ENCODE results near the gene DHX35. TPM values are rescaled to one million over a fixed set of nuclear protein-coding genes. Genes with fewer than 3 reads are reported as not detected.

DHX35 gene
- total and polyA plus RNA-seq, 4 donors, result 13.6 to 14.8 (median 14.2) TPM

DNA sequence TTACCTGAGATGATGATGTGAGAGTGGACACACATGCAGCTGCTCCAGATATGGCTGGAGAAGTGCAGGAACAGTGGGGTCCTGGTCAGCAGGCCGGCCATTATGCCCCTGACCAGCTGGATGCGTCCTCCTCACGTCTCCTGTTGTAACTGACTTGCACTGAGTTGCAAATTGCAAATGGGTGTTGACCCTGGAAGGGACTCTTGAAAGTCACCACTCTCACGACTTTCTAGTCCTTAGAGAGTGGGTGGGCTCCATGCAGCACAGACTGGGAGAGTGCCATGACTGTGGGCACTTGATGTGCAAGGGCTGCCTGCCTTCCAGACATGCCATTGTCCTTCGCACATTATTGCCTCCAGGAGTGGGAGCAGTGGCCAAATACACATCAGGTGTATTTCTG lies 25.1 kb upstream of the DHX35 start:
- H3K36me3 ChIP-seq (ENCODE audit: control insufficient read depth, insufficient read depth, low read length), result no peaks in the 10 kb centered on the region
- no peaks in the 10 kb centered on the region for H3K9me3 ChIP-seq (ENCODE audit: control insufficient read depth, insufficient read depth, low read length)
- 95% methylated on average over 5 of the region's 5 CpGs for WGBS (ENCODE audit: insufficient coverage)
- H3K27ac ChIP-seq (ENCODE audit: low read depth, low read length), result no peak overlapping the region
- H3K4me1 ChIP-seq (ENCODE audit: control insufficient read depth, insufficient read depth, low read length), result no peaks in the 10 kb centered on the region
- DNase-seq (ENCODE audit: low read depth in 4 of 6, low spot score in 6 of 6), result no peak
- H3K27me3 ChIP-seq (ENCODE audit: control insufficient read depth, insufficient read depth, low read length), result no peaks in the 10 kb centered on the region
- H3K4me3 ChIP-seq (ENCODE audit: low read depth, low read length), result no peak overlapping the region

DNA sequence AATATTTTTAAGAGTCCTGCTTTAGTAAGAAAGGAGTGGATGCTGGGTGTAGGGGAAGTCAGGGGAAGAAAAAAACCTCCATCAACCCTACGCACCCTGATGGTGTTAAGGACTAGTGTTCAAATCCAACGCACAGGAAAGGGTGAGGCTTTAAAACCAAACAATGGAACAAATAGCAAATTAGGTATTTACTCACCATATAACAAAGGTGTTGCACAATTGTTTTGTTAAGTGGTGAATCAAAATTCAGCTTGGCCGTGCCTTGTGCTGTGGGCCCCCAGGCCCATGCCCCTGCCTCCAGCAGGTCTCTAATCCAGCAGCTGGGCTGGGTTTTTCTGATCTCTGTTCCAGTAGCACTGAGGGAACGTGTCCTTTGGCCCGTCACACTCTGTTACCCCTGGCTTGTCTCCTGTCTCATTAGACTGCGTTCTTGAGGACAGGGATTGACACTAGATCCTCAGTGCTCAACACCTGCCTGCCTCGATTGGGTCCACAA lies 24.1 kb upstream of the DHX35 start:
- Histone ChIP-seq H3K4me3 (ENCODE audit: low read depth, low read length) (no peak overlapping the region), H3K4me1 (ENCODE audit: control insufficient read depth, insufficient read depth, low read length) (no peaks in the 10 kb centered on the region), H3K27ac (ENCODE audit: low read depth, low read length) (no peak overlapping the region), H3K9me3 (ENCODE audit: control insufficient read depth, insufficient read depth, low read length) (no peaks in the 10 kb centered on the region), H3K27me3 (ENCODE audit: control insufficient read depth, insufficient read depth, low read length) (no peaks in the 10 kb centered on the region), H3K36me3 (ENCODE audit: control insufficient read depth, insufficient read depth, low read length) (no peaks in the 10 kb centered on the region)
- 95% methylated on average over 4 of the region's 7 CpGs for WGBS (ENCODE audit: insufficient coverage)
- no peak for DNase-seq (ENCODE audit: low read depth in 4 of 6, low spot score in 6 of 6)

DNA sequence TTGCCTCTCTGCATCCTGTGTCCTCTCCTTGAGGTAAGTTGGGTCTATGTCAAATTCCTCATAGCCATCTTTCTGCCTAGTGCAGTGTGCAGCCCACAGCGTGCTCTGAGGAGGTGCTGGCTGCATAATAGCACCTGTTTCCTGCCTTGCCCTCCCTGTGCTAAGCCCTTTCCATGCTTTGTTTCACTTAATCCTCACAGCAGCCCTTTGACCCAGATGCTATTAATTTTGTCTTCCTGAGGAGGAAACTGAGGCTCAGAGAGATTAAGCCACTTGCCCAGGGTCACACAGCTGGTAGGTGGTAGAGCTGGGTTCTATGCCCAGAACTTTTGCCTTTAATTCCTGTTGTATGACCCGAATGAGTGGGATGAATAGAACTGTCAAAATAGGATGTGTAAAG lies 22.5 kb upstream of the DHX35 start:
- H3K27ac ChIP-seq (ENCODE audit: low read depth, low read length), result no peak overlapping the region
- 84% methylated on average over 2 of the region's 2 CpGs for WGBS (ENCODE audit: insufficient coverage)
- DNase-seq (ENCODE audit: low read depth in 4 of 6, low spot score in 6 of 6), result no peak
- H3K4me3 ChIP-seq (ENCODE audit: low read depth, low read length), result no peak overlapping the region
- no peaks in the 10 kb centered on the region for H3K27me3 ChIP-seq (ENCODE audit: control insufficient read depth, insufficient read depth, low read length)
- H3K36me3 ChIP-seq (ENCODE audit: control insufficient read depth, insufficient read depth, low read length), result no peaks in the 10 kb centered on the region
- no peaks in the 10 kb centered on the region for H3K9me3 ChIP-seq (ENCODE audit: control insufficient read depth, insufficient read depth, low read length)
- H3K4me1 ChIP-seq (ENCODE audit: control insufficient read depth, insufficient read depth, low read length), result no peaks in the 10 kb centered on the region

DNA sequence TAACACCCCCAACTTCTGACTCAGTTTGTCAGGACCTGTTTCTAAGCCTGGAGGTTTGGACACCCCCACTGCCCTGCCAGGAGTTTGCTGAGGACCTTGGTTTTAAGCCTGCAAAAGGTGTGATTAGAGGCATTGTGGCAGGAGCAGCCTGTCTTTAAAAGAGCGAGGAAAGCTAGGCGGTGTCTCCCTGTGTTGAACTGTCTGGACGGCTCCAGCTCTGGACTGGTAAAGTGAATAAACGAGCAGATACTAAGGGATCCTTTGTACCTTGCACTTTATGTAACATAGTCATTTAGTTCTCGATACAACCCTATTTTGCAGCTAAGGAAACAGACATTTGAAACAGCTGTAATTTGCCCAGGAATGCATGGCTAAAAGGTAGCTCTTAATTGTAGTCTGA lies 21.5 kb upstream of the DHX35 start:
- H3K4me1 ChIP-seq (ENCODE audit: control insufficient read depth, insufficient read depth, low read length), result no peaks in the 10 kb centered on the region
- no peaks in the 10 kb centered on the region for H3K36me3 ChIP-seq (ENCODE audit: control insufficient read depth, insufficient read depth, low read length)
- no peaks in the 10 kb centered on the region for H3K27me3 ChIP-seq (ENCODE audit: control insufficient read depth, insufficient read depth, low read length)
- H3K4me3 ChIP-seq (ENCODE audit: low read depth, low read length), result no peak overlapping the region
- H3K27ac ChIP-seq (ENCODE audit: low read depth, low read length), result no peak overlapping the region
- DNase-seq (ENCODE audit: low read depth in 4 of 6, low spot score in 6 of 6), result no peak
- H3K9me3 ChIP-seq (ENCODE audit: control insufficient read depth, insufficient read depth, low read length), result no peaks in the 10 kb centered on the region
- 100% methylated on average over 2 of the region's 5 CpGs for WGBS (ENCODE audit: insufficient coverage)

DNA sequence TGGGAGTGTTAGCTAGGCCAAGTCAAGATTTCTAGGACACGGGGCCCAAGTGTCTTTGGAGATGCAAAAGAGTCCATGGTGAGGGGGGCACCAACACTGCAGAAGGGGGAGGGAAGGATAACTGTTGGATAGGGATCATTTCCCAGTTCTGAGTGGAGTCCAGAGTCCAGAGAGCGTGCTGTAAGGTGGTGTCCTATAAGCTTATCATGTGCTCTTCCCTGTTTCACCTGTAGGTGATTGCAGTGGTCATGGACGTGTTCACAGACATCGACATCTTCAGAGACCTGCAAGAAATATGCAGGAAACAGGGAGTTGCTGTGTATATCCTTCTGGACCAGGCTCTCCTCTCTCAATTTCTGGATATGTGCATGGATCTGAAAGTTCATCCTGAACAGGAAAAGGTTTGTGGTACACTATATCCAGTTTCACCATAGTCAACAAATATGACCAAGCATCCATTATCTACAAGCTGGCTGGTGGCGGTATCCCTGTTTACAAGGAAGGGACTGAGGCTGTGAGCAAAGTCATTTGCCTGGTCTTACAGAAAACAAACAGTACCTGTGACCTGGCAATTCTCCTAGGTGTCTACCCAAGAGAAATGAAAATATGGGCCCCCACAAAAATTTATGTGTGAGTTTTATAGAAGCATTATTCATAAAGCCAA lies 20.3 kb upstream of the DHX35 start:
- H3K4me1 ChIP-seq (ENCODE audit: control insufficient read depth, insufficient read depth, low read length), result no peaks in the 10 kb centered on the region
- no peaks in the 10 kb centered on the region for H3K36me3 ChIP-seq (ENCODE audit: control insufficient read depth, insufficient read depth, low read length)
- 89% methylated on average over 5 of the region's 5 CpGs for WGBS (ENCODE audit: insufficient coverage)

DNA sequence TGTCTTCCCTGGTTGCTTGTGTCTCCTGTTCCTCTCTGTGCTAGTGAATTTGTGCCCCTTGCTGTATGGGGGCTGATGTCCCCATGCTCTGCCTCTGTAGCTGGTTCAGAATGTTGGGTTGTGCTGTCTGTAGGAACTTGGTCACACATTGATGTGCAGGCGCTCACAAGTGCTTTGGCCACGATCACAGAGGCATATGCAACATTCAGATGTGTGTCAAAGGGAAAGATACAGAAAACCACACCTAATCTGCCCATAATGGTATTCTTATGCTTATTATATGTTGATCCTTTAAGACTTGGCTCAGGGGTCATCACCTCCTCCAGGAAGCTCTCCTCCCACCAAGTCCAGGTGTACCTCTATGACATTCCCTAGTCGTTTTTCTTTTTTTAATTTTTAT lies 17.1 kb upstream of the DHX35 start:
- no peaks in the 10 kb centered on the region for H3K9me3 ChIP-seq (ENCODE audit: control insufficient read depth, insufficient read depth, low read length)
- H3K4me3 ChIP-seq (ENCODE audit: low read depth, low read length), result no peak overlapping the region
- H3K36me3 ChIP-seq (ENCODE audit: control insufficient read depth, insufficient read depth, low read length), result peaks cover 4% of the 10 kb centered on the region
- DNase-seq (ENCODE audit: low read depth in 4 of 6, low spot score in 6 of 6), result no peak
- no CpG with 5 or more reads among the region's 3 CpGs for WGBS (ENCODE audit: insufficient coverage)
- H3K4me1 ChIP-seq (ENCODE audit: control insufficient read depth, insufficient read depth, low read length), result no peaks in the 10 kb centered on the region
- no peaks in the 10 kb centered on the region for H3K27me3 ChIP-seq (ENCODE audit: control insufficient read depth, insufficient read depth, low read length)
- no peak overlapping the region for H3K27ac ChIP-seq (ENCODE audit: low read depth, low read length)

More for the DNA sequence above, 20.3 kb upstream of the DHX35 start:
- Histone ChIP-seq H3K4me3 (ENCODE audit: low read depth, low read length) (no peak overlapping the region), H3K27ac (ENCODE audit: low read depth, low read length) (no peak overlapping the region), H3K9me3 (ENCODE audit: control insufficient read depth, insufficient read depth, low read length) (no peaks in the 10 kb centered on the region), H3K27me3 (ENCODE audit: control insufficient read depth, insufficient read depth, low read length) (no peaks in the 10 kb centered on the region)
- DNase-seq (ENCODE audit: low read depth in 4 of 6, low spot score in 6 of 6), result no peak

DNA sequence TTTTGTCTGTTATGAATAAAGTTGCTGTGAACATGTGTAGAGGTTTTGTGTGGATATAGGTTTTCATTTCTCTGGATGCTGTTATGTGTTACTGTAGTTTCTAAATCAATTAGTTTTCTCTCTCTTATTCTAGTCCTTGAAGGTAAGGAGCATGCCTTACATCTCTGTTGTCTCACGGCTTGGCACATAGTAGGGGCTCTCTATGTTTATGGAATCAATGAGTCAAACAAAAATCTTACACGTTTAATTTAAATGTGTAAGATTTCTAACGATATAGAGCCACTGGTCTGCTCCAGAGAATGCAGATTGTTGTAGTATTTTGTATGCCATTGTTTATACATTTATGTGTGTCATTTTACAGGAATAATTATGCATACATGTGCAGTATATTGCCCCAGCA lies 15.3 kb upstream of the DHX35 start:
- no peak overlapping the region for H3K27ac ChIP-seq (ENCODE audit: low read depth, low read length)
- no peaks in the 10 kb centered on the region for H3K9me3 ChIP-seq (ENCODE audit: control insufficient read depth, insufficient read depth, low read length)
- no CpG with 5 or more reads among the region's 3 CpGs for WGBS (ENCODE audit: insufficient coverage)
- no peak overlapping the region for H3K4me3 ChIP-seq (ENCODE audit: low read depth, low read length)
- H3K4me1 ChIP-seq (ENCODE audit: control insufficient read depth, insufficient read depth, low read length), result no peaks in the 10 kb centered on the region
- DNase-seq (ENCODE audit: low read depth in 4 of 6, low spot score in 6 of 6), result no peak
- H3K36me3 ChIP-seq (ENCODE audit: control insufficient read depth, insufficient read depth, low read length), result peaks cover 8% of the 10 kb centered on the region
- no peaks in the 10 kb centered on the region for H3K27me3 ChIP-seq (ENCODE audit: control insufficient read depth, insufficient read depth, low read length)

DNA sequence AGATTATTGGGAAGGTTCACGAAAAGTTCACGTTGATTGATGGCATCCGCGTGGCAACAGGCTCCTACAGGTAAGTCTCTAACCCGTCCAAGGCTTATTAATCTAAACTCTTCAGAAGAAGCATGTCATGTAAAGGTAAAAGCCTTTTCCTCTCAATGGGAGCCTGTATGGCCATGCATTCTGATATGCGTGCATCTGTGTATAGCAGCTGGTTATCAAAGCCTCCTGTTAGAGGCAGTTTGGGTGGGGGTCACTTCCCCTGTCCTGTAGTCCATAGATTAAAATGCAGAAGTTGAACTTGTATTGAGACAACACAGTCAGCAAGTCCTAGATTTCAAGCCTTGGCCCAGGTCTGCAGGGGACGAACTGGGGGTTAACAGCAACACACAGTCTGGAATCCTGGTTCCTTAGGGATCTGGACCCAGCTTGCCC lies 14.2 kb upstream of the DHX35 start:
- DNase-seq (ENCODE audit: low read depth in 4 of 6, low spot score in 6 of 6), result peak in 1 of 6 donors; percentile 29
- Histone ChIP-seq H3K4me3 (ENCODE audit: low read depth, low read length) (no peak overlapping the region), H3K27me3 (ENCODE audit: control insufficient read depth, insufficient read depth, low read length) (no peaks in the 10 kb centered on the region), H3K9me3 (ENCODE audit: control insufficient read depth, insufficient read depth, low read length) (no peaks in the 10 kb centered on the region), H3K4me1 (ENCODE audit: control insufficient read depth, insufficient read depth, low read length) (no peaks in the 10 kb centered on the region), H3K27ac (ENCODE audit: low read depth, low read length) (no peak overlapping the region), H3K36me3 (ENCODE audit: control insufficient read depth, insufficient read depth, low read length) (peaks cover 8% of the 10 kb centered on the region)
- WGBS (ENCODE audit: insufficient coverage), result 89% methylated on average over 3 of the region's 7 CpGs

DNA sequence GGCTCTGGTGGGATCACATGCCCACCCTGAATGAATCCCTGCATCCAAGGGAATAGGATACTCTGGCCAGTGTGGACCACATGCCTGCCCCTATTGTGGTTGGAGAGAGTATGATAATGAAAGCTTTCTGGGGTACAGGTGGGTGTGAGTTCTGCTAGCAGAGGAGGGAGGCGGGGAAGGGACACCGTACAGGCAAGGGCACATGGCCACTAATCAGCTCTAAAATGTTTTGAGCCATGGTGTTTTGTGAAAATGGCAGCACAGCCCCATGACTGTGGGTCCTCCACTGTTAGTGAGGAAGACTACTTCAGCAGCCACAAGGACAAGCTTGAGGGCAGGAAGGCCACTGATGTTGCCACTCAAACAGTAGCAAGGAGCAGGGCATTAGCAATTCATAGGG lies 11.9 kb upstream of the DHX35 start:
- Histone ChIP-seq H3K4me3 (ENCODE audit: low read depth, low read length) (no peak overlapping the region), H3K9me3 (ENCODE audit: control insufficient read depth, insufficient read depth, low read length) (no peaks in the 10 kb centered on the region), H3K4me1 (ENCODE audit: control insufficient read depth, insufficient read depth, low read length) (no peaks in the 10 kb centered on the region), H3K36me3 (ENCODE audit: control insufficient read depth, insufficient read depth, low read length) (peaks cover 8% of the 10 kb centered on the region), H3K27me3 (ENCODE audit: control insufficient read depth, insufficient read depth, low read length) (no peaks in the 10 kb centered on the region), H3K27ac (ENCODE audit: low read depth, low read length) (no peak overlapping the region)
- 97% methylated on average over 2 of the region's 2 CpGs for WGBS (ENCODE audit: insufficient coverage)
- no peak for DNase-seq (ENCODE audit: low read depth in 4 of 6, low spot score in 6 of 6)

DNA sequence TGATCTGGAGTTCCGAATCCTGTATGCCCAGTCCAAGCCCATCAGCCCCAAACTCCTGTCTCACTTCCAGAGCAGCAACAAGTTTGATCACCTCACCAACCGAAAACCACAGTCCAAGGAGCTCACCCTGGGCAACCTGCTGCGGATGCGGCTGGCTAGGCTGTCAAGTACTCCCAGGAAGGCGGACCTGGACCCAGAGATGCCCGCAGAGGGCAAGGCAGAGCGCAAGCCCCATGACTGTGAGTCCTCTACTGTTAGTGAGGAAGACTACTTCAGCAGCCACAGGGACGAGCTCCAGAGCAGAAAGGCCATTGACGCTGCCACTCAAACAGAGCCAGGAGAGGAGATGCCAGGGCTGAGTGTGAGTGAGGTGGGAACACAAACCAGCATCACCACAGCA lies 10.5 kb upstream of the DHX35 start:
- peaks cover 8% of the 10 kb centered on the region for H3K36me3 ChIP-seq (ENCODE audit: control insufficient read depth, insufficient read depth, low read length)
- no peak overlapping the region for H3K4me3 ChIP-seq (ENCODE audit: low read depth, low read length)
- no peaks in the 10 kb centered on the region for H3K27me3 ChIP-seq (ENCODE audit: control insufficient read depth, insufficient read depth, low read length)
- WGBS (ENCODE audit: insufficient coverage), result 100% methylated on average over 8 of the region's 9 CpGs
- no peak overlapping the region for H3K27ac ChIP-seq (ENCODE audit: low read depth, low read length)
- no peaks in the 10 kb centered on the region for H3K9me3 ChIP-seq (ENCODE audit: control insufficient read depth, insufficient read depth, low read length)
- H3K4me1 ChIP-seq (ENCODE audit: control insufficient read depth, insufficient read depth, low read length), result no peaks in the 10 kb centered on the region
- no peak for DNase-seq (ENCODE audit: low read depth in 4 of 6, low spot score in 6 of 6)

All from spinal cord (tissue), 10 donors.